PFSK-1 (cell line): Measurements from ENCODE around the gene MEGF6.

ENCODE experiments used
- FOXP2 ChIP-seq: optimal IDR thresholded peaks from 2 replicates; pipeline ENCODE3; 2011; ENCODE audit warnings: borderline replicate concordance, control low read depth, inconsistent platforms; ENCODE audit not compliant: insufficient read depth; ENCODE audit errors: extremely low read length, extremely low read depth
- POLR2AphosphoS5 ChIP-seq: IDR thresholded peaks from 2 replicates; pipeline ENCODE4 v1.6.1; 2012; ENCODE audit warnings: low read depth, mild to moderate bottlenecking, control low read depth, low read length, moderate library complexity
- SIN3A ChIP-seq: IDR thresholded peaks from 2 replicates; pipeline ENCODE4 v1.6.1; 2012; ENCODE audit warnings: mild to moderate bottlenecking, low read length, moderate library complexity, borderline replicate concordance; ENCODE audit not compliant: insufficient read depth
- TAF1 ChIP-seq: IDR thresholded peaks from 2 replicates; pipeline ENCODE4 v1.6.1; 2012; ENCODE audit warnings: low read length, control low read depth, borderline replicate concordance; ENCODE audit not compliant: insufficient read depth
- TF ChIP-seq, protein P1 (sequence below), 2 experiments: IDR thresholded peaks; 2 replicates each; pipeline versions ENCODE4 v1.6.1 to v1.8.0; 2011 to 2012; ENCODE audit warnings: low read depth in 2 of 2, low read length in 2 of 2, control low read depth in 1 of 2, inconsistent platforms in 1 of 2, mild to moderate bottlenecking in 1 of 2, moderate library complexity in 1 of 2; ENCODE audit not compliant: insufficient read depth in 1 of 2

The MEGF6 gene

DNA sequence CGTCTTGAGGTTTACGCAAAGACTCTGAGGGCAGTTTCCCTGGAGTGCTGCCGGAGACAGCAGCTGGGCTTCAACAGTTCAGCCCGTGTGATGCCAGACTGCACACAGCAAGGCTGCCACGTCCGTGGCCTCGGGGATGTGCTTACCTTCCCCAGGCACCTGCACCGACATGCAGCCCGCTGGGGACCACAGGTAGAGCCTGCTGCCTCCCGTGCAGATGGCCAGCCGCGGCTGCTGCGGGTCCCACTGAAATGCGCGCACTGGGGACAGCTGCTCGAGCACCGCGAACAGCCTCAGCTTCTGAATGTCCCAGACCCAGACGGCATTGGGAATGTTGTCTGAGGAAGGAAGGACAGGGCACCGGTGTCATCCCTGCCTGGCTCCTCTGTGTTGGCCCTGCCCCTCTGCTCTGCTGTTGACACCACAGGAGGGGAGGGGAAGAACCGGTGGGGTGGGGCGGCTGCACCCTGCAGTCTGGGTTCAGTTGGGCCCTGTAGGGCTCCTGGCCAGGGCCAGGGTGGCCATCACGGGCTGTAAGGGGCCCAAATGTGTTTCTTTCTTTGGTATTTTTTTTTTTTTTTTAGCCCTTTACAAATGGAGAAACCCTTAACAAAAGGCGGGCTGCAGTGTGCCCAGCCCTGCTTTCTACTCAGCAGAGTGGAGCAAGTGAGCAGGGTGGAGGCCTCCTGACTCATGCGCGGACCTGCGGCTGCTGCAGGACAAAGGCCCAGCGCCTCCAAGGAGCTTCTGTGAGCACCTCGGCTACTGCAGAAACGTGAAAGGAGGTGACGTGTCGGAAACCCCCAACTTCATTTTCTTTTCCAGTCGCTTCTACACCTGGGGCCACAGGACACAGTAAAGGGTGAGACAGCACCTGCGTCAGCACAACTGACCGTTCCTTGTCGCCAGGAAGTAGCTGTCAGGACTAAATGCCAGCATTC is 20.3 kb upstream of the MEGF6 start:
- TF ChIP-seq, protein P1, sequence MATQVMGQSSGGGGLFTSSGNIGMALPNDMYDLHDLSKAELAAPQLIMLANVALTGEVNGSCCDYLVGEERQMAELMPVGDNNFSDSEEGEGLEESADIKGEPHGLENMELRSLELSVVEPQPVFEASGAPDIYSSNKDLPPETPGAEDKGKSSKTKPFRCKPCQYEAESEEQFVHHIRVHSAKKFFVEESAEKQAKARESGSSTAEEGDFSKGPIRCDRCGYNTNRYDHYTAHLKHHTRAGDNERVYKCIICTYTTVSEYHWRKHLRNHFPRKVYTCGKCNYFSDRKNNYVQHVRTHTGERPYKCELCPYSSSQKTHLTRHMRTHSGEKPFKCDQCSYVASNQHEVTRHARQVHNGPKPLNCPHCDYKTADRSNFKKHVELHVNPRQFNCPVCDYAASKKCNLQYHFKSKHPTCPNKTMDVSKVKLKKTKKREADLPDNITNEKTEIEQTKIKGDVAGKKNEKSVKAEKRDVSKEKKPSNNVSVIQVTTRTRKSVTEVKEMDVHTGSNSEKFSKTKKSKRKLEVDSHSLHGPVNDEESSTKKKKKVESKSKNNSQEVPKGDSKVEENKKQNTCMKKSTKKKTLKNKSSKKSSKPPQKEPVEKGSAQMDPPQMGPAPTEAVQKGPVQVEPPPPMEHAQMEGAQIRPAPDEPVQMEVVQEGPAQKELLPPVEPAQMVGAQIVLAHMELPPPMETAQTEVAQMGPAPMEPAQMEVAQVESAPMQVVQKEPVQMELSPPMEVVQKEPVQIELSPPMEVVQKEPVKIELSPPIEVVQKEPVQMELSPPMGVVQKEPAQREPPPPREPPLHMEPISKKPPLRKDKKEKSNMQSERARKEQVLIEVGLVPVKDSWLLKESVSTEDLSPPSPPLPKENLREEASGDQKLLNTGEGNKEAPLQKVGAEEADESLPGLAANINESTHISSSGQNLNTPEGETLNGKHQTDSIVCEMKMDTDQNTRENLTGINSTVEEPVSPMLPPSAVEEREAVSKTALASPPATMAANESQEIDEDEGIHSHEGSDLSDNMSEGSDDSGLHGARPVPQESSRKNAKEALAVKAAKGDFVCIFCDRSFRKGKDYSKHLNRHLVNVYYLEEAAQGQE (IDR thresholded peaks at IDR 0.05; ENCODE audit: insufficient read depth in 1 of 2, low read depth in 2 of 2, low read length in 2 of 2), result no peak
- no peak for TF ChIP-seq SIN3A
- TF ChIP-seq POLR2AphosphoS5, result no peak
- TF ChIP-seq FOXP2, result no peak

DNA sequence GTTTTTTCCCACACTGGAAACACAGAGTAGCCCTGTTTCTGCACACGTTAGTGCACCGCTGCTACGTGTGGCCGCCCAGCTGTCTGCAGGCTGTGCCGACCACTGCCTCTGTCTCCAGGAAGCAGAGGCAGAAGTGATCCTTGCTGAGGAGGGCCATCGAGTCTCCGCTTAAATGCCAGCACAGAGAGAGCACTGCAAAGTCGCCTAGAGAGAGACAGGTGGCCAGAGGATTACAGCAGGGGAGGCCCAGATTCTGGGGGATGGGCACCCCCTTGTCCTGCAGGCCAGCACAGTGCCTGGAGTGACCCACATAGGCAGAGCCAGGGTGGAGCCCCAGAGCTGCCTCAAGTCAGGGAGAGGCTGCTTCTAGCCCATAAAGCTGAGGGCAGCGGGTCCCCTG is 19.6 kb upstream of the MEGF6 start:
- TF ChIP-seq TAF1, result no peak
- TF ChIP-seq FOXP2, result no peak
- TF ChIP-seq, protein P1 (IDR thresholded peaks at IDR 0.05; ENCODE audit: insufficient read depth in 1 of 2, low read depth in 2 of 2, low read length in 2 of 2), result no peak
- TF ChIP-seq POLR2AphosphoS5, result no peak
- no peak for TF ChIP-seq SIN3A

DNA sequence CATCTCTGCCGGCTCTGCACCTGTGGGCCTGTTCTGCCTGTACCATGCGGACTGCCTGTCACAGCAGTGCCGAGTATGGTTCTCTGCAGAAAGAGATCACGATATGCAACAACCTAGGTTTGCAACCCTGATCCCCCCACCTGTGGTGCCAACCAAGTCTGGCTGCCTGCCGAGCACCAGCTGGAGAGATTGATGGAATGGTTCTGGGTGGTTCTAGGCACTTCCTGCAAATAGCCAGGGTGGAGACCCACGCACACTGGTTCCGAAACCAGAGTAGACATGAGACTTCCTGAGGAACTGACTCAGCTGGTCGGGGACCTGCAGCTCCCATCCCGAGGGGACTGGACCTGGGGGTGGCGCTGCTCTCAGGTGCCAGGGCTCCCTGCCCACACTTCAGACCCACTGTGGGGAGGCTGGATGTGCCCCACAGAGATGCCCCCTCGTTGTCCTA is 18.9 kb upstream of the MEGF6 start:
- TF ChIP-seq SIN3A (no peak), POLR2AphosphoS5 (no peak), FOXP2 (no peak), TAF1 (no peak)
- TF ChIP-seq, protein P1 (IDR thresholded peaks at IDR 0.05; ENCODE audit: insufficient read depth in 1 of 2, low read depth in 2 of 2, low read length in 2 of 2), result no peak

DNA sequence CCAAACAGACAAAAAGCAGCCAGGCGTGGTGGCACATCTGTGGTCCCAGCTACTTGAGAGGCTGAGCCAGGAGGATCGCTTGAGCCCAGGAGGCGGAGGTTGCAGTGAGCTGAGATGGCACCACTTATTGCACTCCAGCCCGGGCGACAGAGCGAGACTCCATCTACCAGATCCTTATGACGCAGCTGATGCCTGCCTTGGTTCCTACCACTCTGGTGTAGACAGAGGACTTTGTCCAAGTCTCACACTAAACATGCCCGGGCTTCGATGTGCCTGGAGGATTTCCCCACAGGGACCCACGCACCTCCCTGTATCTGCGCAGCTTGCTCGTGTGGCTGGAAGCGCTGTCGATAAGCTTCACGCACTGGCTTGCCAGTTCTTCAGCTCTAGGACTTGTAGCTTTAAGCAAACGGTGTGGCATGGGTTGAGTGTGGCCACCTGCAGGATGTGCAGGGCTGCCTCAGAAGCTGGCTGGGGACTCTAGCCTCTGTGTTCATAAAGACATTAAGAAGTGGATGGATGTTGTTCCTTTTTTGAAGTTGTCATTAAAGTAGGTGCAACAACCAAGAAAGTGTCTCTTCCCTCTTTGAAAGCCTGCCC is 18.4 kb upstream of the MEGF6 start:
- TF ChIP-seq, protein P1 (IDR thresholded peaks at IDR 0.05; ENCODE audit: insufficient read depth in 1 of 2, low read depth in 2 of 2, low read length in 2 of 2), result no peak
- no peak for TF ChIP-seq POLR2AphosphoS5
- no peak for TF ChIP-seq SIN3A
- no peak for TF ChIP-seq FOXP2
- no peak for TF ChIP-seq TAF1

DNA sequence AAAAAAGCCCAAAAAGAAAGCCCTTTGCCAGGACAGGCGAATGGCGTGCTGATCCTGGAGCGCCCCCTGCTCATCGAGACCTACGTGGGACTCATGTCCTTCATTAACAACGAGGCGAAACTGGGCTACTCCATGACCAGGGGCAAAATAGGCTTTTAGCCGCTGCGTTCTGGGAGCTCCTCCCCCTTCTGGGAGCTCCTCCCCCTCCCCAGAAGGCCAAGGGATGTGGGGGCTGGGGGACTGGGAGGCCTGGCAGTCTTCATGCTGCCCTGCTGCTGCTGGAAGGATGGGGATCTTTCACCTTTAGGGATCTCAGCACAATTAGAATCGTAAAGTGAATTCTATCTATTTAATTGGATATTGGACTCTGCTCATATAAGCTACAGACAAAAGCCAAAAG is 17.1 kb upstream of the MEGF6 start:
- no peak for TF ChIP-seq TAF1
- no peak for TF ChIP-seq POLR2AphosphoS5
- TF ChIP-seq FOXP2, result no peak
- TF ChIP-seq, protein P1 (IDR thresholded peaks at IDR 0.05; ENCODE audit: insufficient read depth in 1 of 2, low read depth in 2 of 2, low read length in 2 of 2), result no peak
- TF ChIP-seq SIN3A, result no peak
